Measurements from ENCODE around the gene CPN2. TPM values are rescaled to one million over a fixed set of nuclear protein-coding genes. Genes with fewer than 3 reads are reported as not detected.

Gene CPN2
- total and polyA plus RNA-seq, 2 of the 8 experiments (the other 6 are each of a cell fraction or from before 2014, with no cell fraction given): 0.03 TPM; not detected in 1

- CTCF ChIA-PET (ENCODE audit: partially characterized antibody): interaction anchor here (0.9 to 4.5 kb wide), 7 partner anchors 8 to 44 kb away, joined by 3 to 21 read pairs (median 4); no protein-coding TSS in a partner anchor
- Histone ChIP-seq H4K91ac (replicated peaks; ENCODE audit: insufficient read length, low read length) (no peak overlapping the region), H2BK5ac (ENCODE audit: low read depth, low read length) (no peak overlapping the region), H2BK15ac (ENCODE audit: low read length) (no peak overlapping the region), H2AK5ac (ENCODE audit: low read depth, low read length) (no peak overlapping the region), H3K79me1 (ENCODE audit: low read depth, low read length) (no peaks in the 10 kb centered on the region), H4K8ac (ENCODE audit: extremely low read depth, insufficient read depth, low read length) (no peak overlapping the region), H2BK12ac (ENCODE audit: low read depth, low read length) (no peak overlapping the region), H3K27ac (ENCODE audit: low read depth, low read length) (no peak overlapping the region), H3K79me2 (ENCODE audit: control insufficient read depth in 1 of 2, insufficient read depth in 2 of 2, low read length in 2 of 2) (no peaks in the 10 kb centered on the region), H3K4me1 (replicated peaks in 1 of 4; ENCODE audit: control insufficient read depth in 3 of 4, insufficient read depth in 4 of 4, low read length in 3 of 4) (peaks cover 0 to under 1% (median under 1%) of the 10 kb centered on the region in 4 experiments; a peak in 2 of 7 replicates), H3K56ac (replicated peaks; ENCODE audit: insufficient read length, low read depth, low read length) (no peak overlapping the region), H4K20me1 (replicated peaks in 1 of 2; ENCODE audit: control insufficient read depth in 1 of 2, insufficient read depth in 2 of 2, low read length in 2 of 2) (no peaks in the 10 kb centered on the region), H3K9me3 (ENCODE audit: insufficient read depth in 2 of 2, low read depth in 1 of 2, low read length in 1 of 2) (peaks cover 0 to 4% of the 10 kb centered on the region in 2 experiments; a peak in 1 of 4 replicates), H3K23ac (ENCODE audit: insufficient read length) (no peak overlapping the region), H3K4ac (replicated peaks; ENCODE audit: insufficient read length, low read depth, low read length) (no peak overlapping the region), H4K5ac (ENCODE audit: insufficient read length, low read depth, low read length) (no peak overlapping the region), H3K18ac (ENCODE audit: extremely low read depth, low read length) (no peak overlapping the region), H2BK20ac (ENCODE audit: low read length) (no peak overlapping the region), H3K4me3 (ENCODE audit: extremely low read depth in 1 of 4, insufficient read depth in 2 of 4, low read depth in 3 of 4, low read length in 4 of 4) (no peak overlapping the region), H3K4me2 (ENCODE audit: insufficient read depth in 1 of 2, low read depth in 2 of 2, low read length in 2 of 2) (no peak overlapping the region), H3K27me3 (replicated peaks in 1 of 4; ENCODE audit: control insufficient read depth in 3 of 4, extremely low read depth in 1 of 4, insufficient read depth in 3 of 4, low read length in 3 of 4) (peaks cover 0 to 2% (median 0%) of the 10 kb centered on the region in 4 experiments; a peak in 1 of 7 replicates), H3K23me2 (ENCODE audit: low read depth, low read length) (no peaks in the 10 kb centered on the region), H2BK120ac (replicated peaks; ENCODE audit: low read depth, low read length) (no peak overlapping the region), H3K36me3 (ENCODE audit: control insufficient read depth in 2 of 4, insufficient read depth in 4 of 4, low read length in 3 of 4) (no peaks in the 10 kb centered on the region), H3K9ac (replicated peaks in 1 of 4; ENCODE audit: extremely low read depth in 1 of 4, low read depth in 3 of 4, low read length in 3 of 4) (no peak overlapping the region), H2AFZ (ENCODE audit: low read length) (no peak overlapping the region), H3K14ac (ENCODE audit: insufficient read length) (no peak overlapping the region)
- peak in 1 of 2 experiments; percentile 22 for DNase-seq (ENCODE audit: low read depth in 1 of 2, low spot score in 2 of 2)
- FAIRE-seq: no peak
- POLR2A ChIA-PET (ENCODE audit: partially characterized antibody): interaction anchor here (0.5 kb wide), 1 partner anchor 110 kb away, joined by 4 read pairs; no protein-coding TSS in a partner anchor
- 85% methylated on average over 8 of the region's 8 CpGs; no CpG with 5 or more reads in 1 of the 2 experiments for WGBS, 2 experiments (ENCODE audit: extremely low coverage in 1 of 2, insufficient coverage in 1 of 2, insufficient read length in 1 of 2, insufficient replicate concordance in 2 of 2, low coverage in 1 of 2, low lambda C conversion rate in 2 of 2, missing lambda C conversion rate in 1 of 2)
- TF ChIP-seq SIN3A (conservative IDR thresholded peaks at IDR 0.05 in 1 of 2, IDR thresholded peaks at IDR 0.05 in 1 of 2; ENCODE audit: low read depth in 1 of 2, low read length in 2 of 2) (no peak), PHF8 (conservative IDR thresholded peaks at IDR 0.05; ENCODE audit: low read depth, low read length) (no peak), RXRA (IDR thresholded peaks at IDR 0.05; ENCODE audit: insufficient read depth, low read depth, low read length) (no peak), EZH2 (IDR thresholded peaks at IDR 0.05; ENCODE audit: low read depth, low read length, severe bottlenecking) (no peak), NANOG (IDR thresholded peaks at IDR 0.05; ENCODE audit: insufficient read depth, low read depth, low read length, poor library complexity, severe bottlenecking) (no peak)
Observed at GRCh38 chr3:194387926-194388418, 36.8 kb upstream of the CPN2 start.

All from H1 (cell line).